Prostate gland (tissue), 2 donors: ENCODE measurements around the gene RNGTT.

Experiments used
- POLR2AphosphoS5 ChIP-seq: sonication (generic); formaldehyde crosslinking; IDR thresholded peaks from one replicate; pipeline ENCODE4 v1.6.1; 2017; ENCODE audit warnings: antibody characterized with exemption
- TF ChIP-seq, protein P1 (sequence below), 4 experiments: fragments of 200-600 bp in 2 of 4; fragments of 450-650 bp in 2 of 4; sonication (generic) in 2 of 4; IDR thresholded peaks; 1 replicate in 3 of 4; 2 replicates in 1 of 4; pipeline ENCODE4 v1.5.1; 2016 to 2019; ENCODE audit warnings: antibody characterized with exemption in 4 of 4, mild to moderate bottlenecking in 2 of 4, moderate library complexity in 2 of 4

DNA sequence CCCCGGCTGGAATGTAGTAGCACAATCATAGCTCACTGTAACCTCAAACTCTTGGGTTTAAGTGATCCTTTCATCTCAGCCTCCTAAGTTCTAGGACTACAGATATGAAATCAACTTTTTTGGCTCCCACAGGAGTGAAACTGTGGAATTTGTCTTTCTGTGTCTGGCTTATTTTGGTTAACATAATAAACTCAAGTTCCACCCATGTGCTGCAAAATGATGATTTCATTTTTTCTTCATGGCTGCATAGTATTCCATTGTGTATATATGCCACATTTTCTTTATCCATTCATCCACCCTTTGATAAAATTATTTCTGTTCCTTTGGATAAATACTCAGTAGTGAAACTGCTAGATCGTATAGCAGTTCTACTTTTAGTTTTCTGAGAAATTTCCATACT lies 29.9 kb downstream of the RNGTT start:
- TF ChIP-seq POLR2AphosphoS5, result no peak
- TF ChIP-seq, protein P1, sequence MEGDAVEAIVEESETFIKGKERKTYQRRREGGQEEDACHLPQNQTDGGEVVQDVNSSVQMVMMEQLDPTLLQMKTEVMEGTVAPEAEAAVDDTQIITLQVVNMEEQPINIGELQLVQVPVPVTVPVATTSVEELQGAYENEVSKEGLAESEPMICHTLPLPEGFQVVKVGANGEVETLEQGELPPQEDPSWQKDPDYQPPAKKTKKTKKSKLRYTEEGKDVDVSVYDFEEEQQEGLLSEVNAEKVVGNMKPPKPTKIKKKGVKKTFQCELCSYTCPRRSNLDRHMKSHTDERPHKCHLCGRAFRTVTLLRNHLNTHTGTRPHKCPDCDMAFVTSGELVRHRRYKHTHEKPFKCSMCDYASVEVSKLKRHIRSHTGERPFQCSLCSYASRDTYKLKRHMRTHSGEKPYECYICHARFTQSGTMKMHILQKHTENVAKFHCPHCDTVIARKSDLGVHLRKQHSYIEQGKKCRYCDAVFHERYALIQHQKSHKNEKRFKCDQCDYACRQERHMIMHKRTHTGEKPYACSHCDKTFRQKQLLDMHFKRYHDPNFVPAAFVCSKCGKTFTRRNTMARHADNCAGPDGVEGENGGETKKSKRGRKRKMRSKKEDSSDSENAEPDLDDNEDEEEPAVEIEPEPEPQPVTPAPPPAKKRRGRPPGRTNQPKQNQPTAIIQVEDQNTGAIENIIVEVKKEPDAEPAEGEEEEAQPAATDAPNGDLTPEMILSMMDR (IDR thresholded peaks at IDR 0.05), result no peak
